ENCODE measurements around the gene CDC42SE2.

GRCh38 chr5:131250751-131251475 is 12.9 kb upstream of the CDC42SE2 start:
- TF ChIP-seq CTCF (IDR thresholded peaks at IDR 0.05) (no peak), POLR2A (IDR thresholded peaks at IDR 0.05) (no peak), POLR2AphosphoS5 (IDR thresholded peaks at IDR 0.05) (no peak)
